Upper lobe of left lung (tissue), 6 donors: ENCODE results near the gene DPP4. TPM values are rescaled to one million over a fixed set of nuclear protein-coding genes. Genes with fewer than 3 reads are reported as not detected.

Source experiments
- ATAC-seq, 2 donors: fragments of 200-7000 bp; cut with Tn5 transposase; one replicate each; pipeline ENCODE4 v1.9.1; 2022; ENCODE audit warnings: mild to moderate bottlenecking in 2 of 2, moderate library complexity in 2 of 2; ENCODE audit not compliant: low FRiP score in 2 of 2
- DNase-seq, 2 donors: peaks; one replicate each; pipeline ENCODE4 v3.0.0-alpha.2; 2019 to 2020
- H3K27ac ChIP-seq, 4 donors: fragments of 200-600 bp; sonication (generic); one replicate each; pipeline ENCODE4 v1.5.1; 2016 to 2019
- H3K27me3 ChIP-seq, 4 donors: fragments of 200-600 bp; sonication (generic); one replicate each; pipeline ENCODE4 v1.5.1; 2017 to 2019
- H3K36me3 ChIP-seq, 4 donors: fragments of 200-600 bp; sonication (generic); one replicate each; pipeline ENCODE4 v1.5.1; 2016 to 2019
- H3K4me1 ChIP-seq, 4 donors: fragments of 200-600 bp; sonication (generic); one replicate each; pipeline ENCODE4 v1.5.1; 2018 to 2019
- H3K4me3 ChIP-seq, 4 donors: fragments of 200-600 bp; sonication (generic); one replicate each; pipeline ENCODE4 v1.5.1; 2017 to 2019; ENCODE audit warnings: mild to moderate bottlenecking in 2 of 4, moderate library complexity in 1 of 4
- H3K9me3 ChIP-seq, 4 donors: fragments of 200-600 bp; sonication (generic); one replicate each; pipeline ENCODE4 v1.5.1; 2018 to 2019
- EP300 ChIP-seq, 4 donors: sonication (generic); formaldehyde crosslinking; IDR thresholded peaks; one replicate each; pipeline ENCODE4 v1.5.1; 2017; ENCODE audit warnings: antibody characterized with exemption in 4 of 4, control low read depth in 2 of 4
- POLR2A ChIP-seq, 4 donors: fragments of 450-650 bp; IDR thresholded peaks; one replicate each; pipeline ENCODE4 v1.5.1; 2016 to 2017; ENCODE audit warnings: antibody characterized with exemption in 4 of 4, mild to moderate bottlenecking in 2 of 4
- POLR2AphosphoS5 ChIP-seq, 2 donors: sonication (generic); formaldehyde crosslinking; IDR thresholded peaks; one replicate each; pipeline ENCODE4 v1.5.1; 2017; ENCODE audit warnings: antibody characterized with exemption in 2 of 2
- WGBS, 2 donors: methylation state at CpG; one replicate each; pipeline ENCODE4 v1.1.5; 2017 to 2018; 5-methylcytosine and 5-hydroxymethylcytosine counted together
- total RNA-seq, 6 donors: library from RNA; depleted of rRNA in 4 of 6; stranded (reverse); fragments of >200 nt in 4 of 6; gene quantifications; one replicate each; pipeline versions ENCODE4 v1.1.0 to v1.2.1, GENCODE V29; 2016 to 2021
- TF ChIP-seq, protein P1 (sequence below), 6 experiments: fragments of 450-650 bp in 4 of 6; fragments of 200-600 bp in 2 of 6; sonication (generic) in 2 of 6; IDR thresholded peaks; one replicate each; pipeline ENCODE4 v1.5.1; 2016 to 2019; ENCODE audit warnings: antibody characterized with exemption in 6 of 6
- donor health status: DM: no; HTN: no; CAD: no; lungs with moderate emphysema.
- donor health status: DM: no; HTN: yes; CAD: no; lungs with severe emphysema.

DPP4 gene
- total RNA-seq, 6 donors from 2014 or later, result 16.4 to 77.3 (median 27.5) TPM

DNA sequence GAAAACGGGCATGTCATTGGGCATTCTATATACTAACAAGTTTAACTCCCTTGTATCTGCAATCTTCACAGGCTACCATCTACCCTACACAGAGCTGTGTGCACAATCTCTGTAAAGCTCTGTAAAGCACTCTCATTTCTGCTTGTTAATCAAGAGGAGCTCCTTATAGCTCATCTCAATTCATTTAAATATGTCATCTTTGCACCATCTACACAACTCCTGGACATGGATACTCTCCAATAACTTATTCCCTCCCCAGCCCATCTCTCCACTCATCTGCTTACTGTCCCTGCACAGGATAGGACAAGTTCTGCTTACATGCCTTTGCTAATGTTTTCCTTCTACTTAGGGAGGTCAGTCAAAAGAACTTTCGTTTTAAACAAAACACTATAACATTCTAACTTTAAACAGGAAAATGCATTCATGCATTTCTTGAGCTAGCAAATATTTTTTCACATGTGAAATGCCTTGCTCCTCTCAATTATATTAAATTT is 61.4 kb downstream of the DPP4 start:
- DNase-seq (no peak), ATAC-seq (no peak)
- Histone ChIP-seq H3K4me1 (peaks cover 0 to 11% (median 5%) of the 10 kb centered on the region in 4 donors), H3K9me3 (no peaks in the 10 kb centered on the region), H3K4me3 (no peak overlapping the region), H3K27ac (no peak overlapping the region), H3K36me3 (no peaks in the 10 kb centered on the region), H3K27me3 (no peaks in the 10 kb centered on the region)
- WGBS, 2 donors, result 44 to 63% methylated on average over 2 of the region's 2 CpGs
- TF ChIP-seq POLR2A (IDR thresholded peaks at IDR 0.05) (no peak), EP300 (IDR thresholded peaks at IDR 0.05) (no peak), POLR2AphosphoS5 (IDR thresholded peaks at IDR 0.05) (no peak)
- TF ChIP-seq, protein P1, sequence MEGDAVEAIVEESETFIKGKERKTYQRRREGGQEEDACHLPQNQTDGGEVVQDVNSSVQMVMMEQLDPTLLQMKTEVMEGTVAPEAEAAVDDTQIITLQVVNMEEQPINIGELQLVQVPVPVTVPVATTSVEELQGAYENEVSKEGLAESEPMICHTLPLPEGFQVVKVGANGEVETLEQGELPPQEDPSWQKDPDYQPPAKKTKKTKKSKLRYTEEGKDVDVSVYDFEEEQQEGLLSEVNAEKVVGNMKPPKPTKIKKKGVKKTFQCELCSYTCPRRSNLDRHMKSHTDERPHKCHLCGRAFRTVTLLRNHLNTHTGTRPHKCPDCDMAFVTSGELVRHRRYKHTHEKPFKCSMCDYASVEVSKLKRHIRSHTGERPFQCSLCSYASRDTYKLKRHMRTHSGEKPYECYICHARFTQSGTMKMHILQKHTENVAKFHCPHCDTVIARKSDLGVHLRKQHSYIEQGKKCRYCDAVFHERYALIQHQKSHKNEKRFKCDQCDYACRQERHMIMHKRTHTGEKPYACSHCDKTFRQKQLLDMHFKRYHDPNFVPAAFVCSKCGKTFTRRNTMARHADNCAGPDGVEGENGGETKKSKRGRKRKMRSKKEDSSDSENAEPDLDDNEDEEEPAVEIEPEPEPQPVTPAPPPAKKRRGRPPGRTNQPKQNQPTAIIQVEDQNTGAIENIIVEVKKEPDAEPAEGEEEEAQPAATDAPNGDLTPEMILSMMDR (IDR thresholded peaks at IDR 0.05), result no peak

DNA sequence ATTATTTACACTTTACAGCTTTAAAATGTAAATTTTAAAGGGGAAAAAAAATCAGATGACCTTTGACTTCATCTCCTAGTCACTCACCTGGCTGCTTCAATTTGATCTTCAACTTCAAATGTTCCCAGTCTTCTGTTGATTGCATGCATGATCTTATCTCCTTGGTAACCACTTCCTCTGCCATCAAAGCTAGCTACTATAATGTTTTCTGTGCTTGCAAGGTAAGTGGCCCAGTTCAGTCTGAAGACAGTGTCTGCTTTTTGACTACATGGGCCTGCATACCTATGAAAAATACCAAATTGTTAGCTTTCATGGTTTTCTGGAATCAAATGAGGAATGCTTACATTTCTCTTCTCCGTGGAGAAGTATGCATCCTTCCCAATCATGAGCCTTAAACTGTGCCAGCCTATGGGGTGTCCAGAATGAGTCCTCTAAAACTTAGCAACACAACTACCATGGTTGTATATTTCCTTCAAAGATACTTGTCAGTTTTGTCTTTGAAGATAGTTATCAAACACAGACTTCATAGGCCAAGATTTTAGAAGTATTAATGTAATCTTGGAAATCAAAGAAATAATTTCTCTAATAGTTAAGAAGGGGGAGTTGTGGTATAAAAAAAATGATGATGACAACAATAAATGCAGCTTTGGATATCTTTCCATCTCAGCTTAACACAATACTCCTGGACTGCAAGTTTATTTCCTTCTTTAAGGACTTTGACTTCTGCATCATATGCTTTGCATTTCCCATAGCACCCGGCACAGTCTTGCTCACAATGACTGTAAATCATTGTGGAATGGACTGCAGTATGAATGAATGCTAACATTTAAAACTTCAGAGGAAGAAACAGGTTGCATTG is 62.1 kb downstream of the DPP4 start:
- 57 to 78% methylated on average over 2 of the region's 2 CpGs for WGBS, 2 donors
- no peak overlapping the region for H3K27ac ChIP-seq
- no peaks in the 10 kb centered on the region for H3K27me3 ChIP-seq
- DNase-seq (no peak), ATAC-seq (no peak)
- no peaks in the 10 kb centered on the region for H3K9me3 ChIP-seq
- no peak overlapping the region for H3K4me3 ChIP-seq
- peaks cover 0 to 11% (median 5%) of the 10 kb centered on the region in 4 donors for H3K4me1 ChIP-seq
- H3K36me3 ChIP-seq, result no peaks in the 10 kb centered on the region
- TF ChIP-seq, protein P1 (IDR thresholded peaks at IDR 0.05), result no peak
- no peak for TF ChIP-seq EP300 (IDR thresholded peaks at IDR 0.05)
- TF ChIP-seq POLR2A (IDR thresholded peaks at IDR 0.05), result no peak
- TF ChIP-seq POLR2AphosphoS5 (IDR thresholded peaks at IDR 0.05), result no peak

DNA sequence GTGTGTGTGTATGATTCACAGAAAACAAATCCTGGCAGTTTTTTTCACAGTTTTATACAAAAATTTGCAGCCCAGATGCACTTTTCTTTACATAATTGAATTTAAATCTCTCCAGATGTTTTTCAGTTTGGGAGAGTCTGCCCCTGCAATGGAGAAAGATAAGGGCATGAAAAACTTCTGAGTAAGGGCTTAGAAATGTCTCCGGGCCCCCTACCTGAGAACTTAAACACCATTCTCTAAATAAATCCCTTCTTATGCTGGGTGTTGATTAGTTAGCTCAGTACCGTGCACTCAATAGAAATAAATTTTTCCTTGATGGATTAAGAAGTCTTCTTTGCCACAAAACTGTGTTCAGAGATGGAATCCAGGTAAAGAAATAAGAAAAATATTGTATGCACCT is 64.5 kb downstream of the DPP4 start:
- H3K36me3 ChIP-seq, result no peaks in the 10 kb centered on the region
- no peaks in the 10 kb centered on the region for H3K27me3 ChIP-seq
- 51 to 92% methylated on average over 2 of the region's 2 CpGs for WGBS, 2 donors
- TF ChIP-seq, protein P1 (IDR thresholded peaks at IDR 0.05), result no peak
- no peak overlapping the region for H3K27ac ChIP-seq
- ATAC-seq, result no peak
- peaks cover 0 to 11% (median 5%) of the 10 kb centered on the region in 4 donors for H3K4me1 ChIP-seq
- no peak for DNase-seq
- no peak overlapping the region for H3K4me3 ChIP-seq
- H3K9me3 ChIP-seq, result no peaks in the 10 kb centered on the region

DNA sequence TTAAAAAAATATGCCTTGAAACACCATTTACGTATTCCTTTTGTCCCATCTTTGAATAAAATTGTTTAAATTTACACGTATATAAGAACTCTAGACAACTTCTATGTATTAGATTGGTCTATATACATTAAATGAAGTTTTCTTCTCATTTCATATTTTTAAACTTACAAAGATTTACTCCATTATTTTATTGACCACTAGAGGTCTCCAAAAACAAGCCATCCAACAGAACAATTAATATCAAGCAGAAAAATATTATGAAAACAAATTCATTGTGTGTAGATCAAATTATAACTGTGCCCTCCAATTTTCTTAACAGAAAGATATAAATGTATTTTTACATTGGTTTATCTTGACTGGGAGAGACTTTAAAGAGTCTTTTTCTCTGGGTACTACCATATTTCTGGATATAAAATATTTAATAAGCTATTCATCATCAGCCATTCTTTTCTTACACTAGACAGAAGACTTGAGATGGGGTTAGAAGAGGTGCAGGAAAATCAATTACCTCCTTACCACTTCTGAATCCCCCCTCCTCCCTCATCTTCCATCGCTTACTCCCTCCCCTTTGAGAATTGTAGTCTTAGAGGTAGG is 66.5 kb downstream of the DPP4 start:
- Histone ChIP-seq H3K27ac (no peak overlapping the region), H3K4me3 (no peak overlapping the region), H3K4me1 (no peaks in the 10 kb centered on the region), H3K36me3 (no peaks in the 10 kb centered on the region), H3K27me3 (no peaks in the 10 kb centered on the region), H3K9me3 (no peaks in the 10 kb centered on the region)
- DNase-seq, result no peak
- WGBS, 2 donors, result 81 to 86% methylated on average over 3 of the region's 3 CpGs
- no peak for ATAC-seq
- TF ChIP-seq, protein P1 (IDR thresholded peaks at IDR 0.05), result peak; percentile 17 to 64 (median 47)
- TF ChIP-seq POLR2A (IDR thresholded peaks at IDR 0.05) (no peak), EP300 (IDR thresholded peaks at IDR 0.05) (no peak), POLR2AphosphoS5 (IDR thresholded peaks at IDR 0.05) (no peak)
